Stomach (tissue), 4 donors: ENCODE results near the gene SSH3.

Source experiments
- EP300 ChIP-seq: sonication (generic); formaldehyde crosslinking; IDR thresholded peaks from one replicate; pipeline ENCODE4 v1.6.1; 2017; ENCODE audit warnings: antibody characterized with exemption
- POLR2A ChIP-seq, 4 donors: fragments of 450-650 bp; IDR thresholded peaks; one replicate each; pipeline ENCODE4 v1.6.1; 2016; ENCODE audit warnings: antibody characterized with exemption in 4 of 4, control low read depth in 2 of 4, mild to moderate bottlenecking in 1 of 4, moderate library complexity in 1 of 4
- POLR2AphosphoS5 ChIP-seq, 3 donors: sonication (generic); formaldehyde crosslinking; IDR thresholded peaks; one replicate each; pipeline ENCODE4 v1.6.1; 2016; ENCODE audit warnings: antibody characterized with exemption in 3 of 3
- TF ChIP-seq, protein P1 (sequence below), 7 experiments: fragments of 450-650 bp in 4 of 7; fragments of 200-600 bp in 3 of 7; sonication (generic) in 3 of 7; IDR thresholded peaks; one replicate each; pipeline ENCODE4 v1.5.1; 2016 to 2019; ENCODE audit warnings: antibody characterized with exemption in 7 of 7, control low read depth in 2 of 7, mild to moderate bottlenecking in 1 of 7

- TF ChIP-seq, protein P1, sequence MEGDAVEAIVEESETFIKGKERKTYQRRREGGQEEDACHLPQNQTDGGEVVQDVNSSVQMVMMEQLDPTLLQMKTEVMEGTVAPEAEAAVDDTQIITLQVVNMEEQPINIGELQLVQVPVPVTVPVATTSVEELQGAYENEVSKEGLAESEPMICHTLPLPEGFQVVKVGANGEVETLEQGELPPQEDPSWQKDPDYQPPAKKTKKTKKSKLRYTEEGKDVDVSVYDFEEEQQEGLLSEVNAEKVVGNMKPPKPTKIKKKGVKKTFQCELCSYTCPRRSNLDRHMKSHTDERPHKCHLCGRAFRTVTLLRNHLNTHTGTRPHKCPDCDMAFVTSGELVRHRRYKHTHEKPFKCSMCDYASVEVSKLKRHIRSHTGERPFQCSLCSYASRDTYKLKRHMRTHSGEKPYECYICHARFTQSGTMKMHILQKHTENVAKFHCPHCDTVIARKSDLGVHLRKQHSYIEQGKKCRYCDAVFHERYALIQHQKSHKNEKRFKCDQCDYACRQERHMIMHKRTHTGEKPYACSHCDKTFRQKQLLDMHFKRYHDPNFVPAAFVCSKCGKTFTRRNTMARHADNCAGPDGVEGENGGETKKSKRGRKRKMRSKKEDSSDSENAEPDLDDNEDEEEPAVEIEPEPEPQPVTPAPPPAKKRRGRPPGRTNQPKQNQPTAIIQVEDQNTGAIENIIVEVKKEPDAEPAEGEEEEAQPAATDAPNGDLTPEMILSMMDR (IDR thresholded peaks at IDR 0.05): no peak
- no peak for TF ChIP-seq EP300
- peak in 1 of 3 donors; percentile 20 for TF ChIP-seq POLR2AphosphoS5 (IDR thresholded peaks at IDR 0.05)
- TF ChIP-seq POLR2A (IDR thresholded peaks at IDR 0.05): no peak
Measured at GRCh38 chr11:67290801-67291200, 12.5 kb upstream of the SSH3 start.
